ENCODE data around the gene SLC25A27. TPM values are rescaled to one million over a fixed set of nuclear protein-coding genes. Genes with fewer than 3 reads are reported as not detected.

The SLC25A27 gene
- total and polyA plus RNA-seq, 12 donors, result 3.1 to 99.7 (median 18.3) TPM

DNA sequence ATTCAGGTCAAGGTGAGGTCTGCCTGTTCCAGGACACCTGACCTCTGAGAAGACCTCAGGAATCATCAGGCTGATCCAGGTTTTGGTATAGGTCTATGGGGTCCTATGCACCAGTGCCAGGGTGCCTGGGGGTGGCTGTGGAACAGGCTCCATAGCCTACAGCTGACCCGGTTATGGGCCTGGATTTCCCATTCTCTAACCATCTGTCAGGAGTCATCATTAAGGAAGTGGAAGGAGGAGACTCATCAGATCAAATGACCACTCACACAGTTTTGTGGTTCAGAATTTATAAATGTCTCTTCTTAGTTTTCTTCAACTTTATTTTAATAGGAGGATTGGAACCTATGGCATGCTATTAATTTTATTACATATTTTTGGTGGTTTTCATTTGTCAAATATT is 67.6 kb downstream of the SLC25A27 start:
- intact Hi-C loops (cut with DNase I), result no loop called here
- TF ChIP-seq POLR2A (IDR thresholded peaks at IDR 0.05), result no peak
- TF ChIP-seq, protein P1, sequence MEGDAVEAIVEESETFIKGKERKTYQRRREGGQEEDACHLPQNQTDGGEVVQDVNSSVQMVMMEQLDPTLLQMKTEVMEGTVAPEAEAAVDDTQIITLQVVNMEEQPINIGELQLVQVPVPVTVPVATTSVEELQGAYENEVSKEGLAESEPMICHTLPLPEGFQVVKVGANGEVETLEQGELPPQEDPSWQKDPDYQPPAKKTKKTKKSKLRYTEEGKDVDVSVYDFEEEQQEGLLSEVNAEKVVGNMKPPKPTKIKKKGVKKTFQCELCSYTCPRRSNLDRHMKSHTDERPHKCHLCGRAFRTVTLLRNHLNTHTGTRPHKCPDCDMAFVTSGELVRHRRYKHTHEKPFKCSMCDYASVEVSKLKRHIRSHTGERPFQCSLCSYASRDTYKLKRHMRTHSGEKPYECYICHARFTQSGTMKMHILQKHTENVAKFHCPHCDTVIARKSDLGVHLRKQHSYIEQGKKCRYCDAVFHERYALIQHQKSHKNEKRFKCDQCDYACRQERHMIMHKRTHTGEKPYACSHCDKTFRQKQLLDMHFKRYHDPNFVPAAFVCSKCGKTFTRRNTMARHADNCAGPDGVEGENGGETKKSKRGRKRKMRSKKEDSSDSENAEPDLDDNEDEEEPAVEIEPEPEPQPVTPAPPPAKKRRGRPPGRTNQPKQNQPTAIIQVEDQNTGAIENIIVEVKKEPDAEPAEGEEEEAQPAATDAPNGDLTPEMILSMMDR (IDR thresholded peaks at IDR 0.05), result no peak

More for the DNA sequence above, 67.6 kb downstream of the SLC25A27 start:
- H3K36me3 ChIP-seq (replicated peaks in 1 of 2), result no peaks in the 10 kb centered on the region
- WGBS, 4 donors, result 69 to 80% (median 73%) methylated on average over 1 of the region's 1 CpG
- H3K27me3 ChIP-seq, result no peaks in the 10 kb centered on the region
- H3K4me3 ChIP-seq, result no peak overlapping the region
- DNase-seq, result no peak
- H3K4me1 ChIP-seq (replicated peaks in 1 of 2), result no peaks in the 10 kb centered on the region
- no peaks in the 10 kb centered on the region for H3K9me3 ChIP-seq (replicated peaks in 1 of 3)
- H3K27ac ChIP-seq, result no peak overlapping the region

Other genes starting within 250 kb of the SLC25A27 start
- gene RCAN2, start 161.5 kb upstream of the SLC25A27 start, total RNA-seq, result 10 to 100 TPM in 3 of 9 donors, 1 to 10 TPM in 6; 2.3 to 14.4 (median 7.2) TPM
- gene RCAN2, start 161.5 kb upstream of the SLC25A27 start, polyA plus RNA-seq, result 10 to 100 TPM in 1 of 3 donors, 1 to 10 TPM in 2; 4.5 to 10.7 (median 5.3) TPM
- gene CYP39A1, start 157 bp upstream of the SLC25A27 start, total RNA-seq, result 10 to 100 TPM in 1 of 9 donors, 1 to 10 TPM in 7, under 1 TPM in 1; 0.63 to 11.3 (median 4.7) TPM
- 1 to 10 TPM; 2.7 to 3.2 (median 2.9) TPM for gene CYP39A1, start 157 bp upstream of the SLC25A27 start, polyA plus RNA-seq
- 1 to 10 TPM in 1 of 9 donors, under 1 TPM in 8; 0.18 to 1.7 (median 0.50) TPM for gene TDRD6, start 34.9 kb downstream of the SLC25A27 start, total RNA-seq
- gene TDRD6, start 34.9 kb downstream of the SLC25A27 start, polyA plus RNA-seq, result 1 to 10 TPM in 2 of 3 donors, under 1 TPM in 1; 0.66 to 1.3 (median 1.3) TPM
- gene PLA2G7, start 82.4 kb downstream of the SLC25A27 start, total RNA-seq, result 1 to 10 TPM in 8 of 9 donors, under 1 TPM in 1; 0.91 to 5.5 (median 3.9) TPM
- gene PLA2G7, start 82.4 kb downstream of the SLC25A27 start, polyA plus RNA-seq, result 10 to 100 TPM in 1 of 3 donors, 1 to 10 TPM in 2; 2.8 to 25.8 (median 8.9) TPM
- not detected for gene ANKRD66, start 94.0 kb downstream of the SLC25A27 start, total RNA-seq
- gene ANKRD66, start 94.0 kb downstream of the SLC25A27 start, polyA plus RNA-seq, result not detected
- not detected for gene MEP1A, start 140.4 kb downstream of the SLC25A27 start, total RNA-seq
- under 1 TPM in 2 of 3 donors, not detected in 1; 0.03 to 0.05 TPM for gene MEP1A, start 140.4 kb downstream of the SLC25A27 start, polyA plus RNA-seq

All from adrenal gland (tissue), 12 donors.